ENCODE measurements around the gene WDR59.

GRCh38 chr16:74982256-74982655 lies 2.7 kb downstream of the WDR59 start:
- TF ChIP-seq, protein P1, sequence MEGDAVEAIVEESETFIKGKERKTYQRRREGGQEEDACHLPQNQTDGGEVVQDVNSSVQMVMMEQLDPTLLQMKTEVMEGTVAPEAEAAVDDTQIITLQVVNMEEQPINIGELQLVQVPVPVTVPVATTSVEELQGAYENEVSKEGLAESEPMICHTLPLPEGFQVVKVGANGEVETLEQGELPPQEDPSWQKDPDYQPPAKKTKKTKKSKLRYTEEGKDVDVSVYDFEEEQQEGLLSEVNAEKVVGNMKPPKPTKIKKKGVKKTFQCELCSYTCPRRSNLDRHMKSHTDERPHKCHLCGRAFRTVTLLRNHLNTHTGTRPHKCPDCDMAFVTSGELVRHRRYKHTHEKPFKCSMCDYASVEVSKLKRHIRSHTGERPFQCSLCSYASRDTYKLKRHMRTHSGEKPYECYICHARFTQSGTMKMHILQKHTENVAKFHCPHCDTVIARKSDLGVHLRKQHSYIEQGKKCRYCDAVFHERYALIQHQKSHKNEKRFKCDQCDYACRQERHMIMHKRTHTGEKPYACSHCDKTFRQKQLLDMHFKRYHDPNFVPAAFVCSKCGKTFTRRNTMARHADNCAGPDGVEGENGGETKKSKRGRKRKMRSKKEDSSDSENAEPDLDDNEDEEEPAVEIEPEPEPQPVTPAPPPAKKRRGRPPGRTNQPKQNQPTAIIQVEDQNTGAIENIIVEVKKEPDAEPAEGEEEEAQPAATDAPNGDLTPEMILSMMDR (IDR thresholded peaks at IDR 0.05) = no peak
- no peak for TF ChIP-seq POLR2A (IDR thresholded peaks at IDR 0.05)
